Myocyte (in vitro differentiated cells): Measurements from ENCODE around the gene DEFB125. TPM values are rescaled to one million over a fixed set of nuclear protein-coding genes. Genes with fewer than 3 reads are reported as not detected.
A peak's percentile ranks its signal among the peaks of the same experiment; 100 is the strongest.
"Not testable (repeated sequence)": the region's sequence is repeated elsewhere in the genome, so short reads cannot be mapped to it uniquely, and the experiment has no call there.

Experiments used
- DNase-seq: peaks from one replicate; pipeline ENCODE4 v3.0.0-alpha.2; 2012; ENCODE audit warnings: low read depth
- polyA plus RNA-seq: library from polyadenylated mRNA; unstranded; fragments of >200 nt; gene quantifications from one replicate; pipeline ENCODE4 v1.2.1, GENCODE V29; 2012; ENCODE audit warnings: missing spikeins
- total RNA-seq: library from RNA; depleted of rRNA; stranded (reverse); fragments of >200 nt; gene quantifications from 2 replicates; pipeline ENCODE4 v1.2.3, GENCODE V29; 2014

DEFB125 gene, protein sequence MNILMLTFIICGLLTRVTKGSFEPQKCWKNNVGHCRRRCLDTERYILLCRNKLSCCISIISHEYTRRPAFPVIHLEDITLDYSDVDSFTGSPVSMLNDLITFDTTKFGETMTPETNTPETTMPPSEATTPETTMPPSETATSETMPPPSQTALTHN
- total RNA-seq, result not detected in 2 replicates
- not detected for polyA plus RNA-seq

GRCh38 chr20:87401-87800, at the start of gene DEFB125:
Gene DEFB125 (plus strand): TSS chr20:87672. CDS start chr20:87710, 38 bp downstream.
- no peak for DNase-seq

- no peak for DNase-seq
Measured at GRCh38 chr20:60035-60918, 27.2 kb upstream of the DEFB125 start.

DNA sequence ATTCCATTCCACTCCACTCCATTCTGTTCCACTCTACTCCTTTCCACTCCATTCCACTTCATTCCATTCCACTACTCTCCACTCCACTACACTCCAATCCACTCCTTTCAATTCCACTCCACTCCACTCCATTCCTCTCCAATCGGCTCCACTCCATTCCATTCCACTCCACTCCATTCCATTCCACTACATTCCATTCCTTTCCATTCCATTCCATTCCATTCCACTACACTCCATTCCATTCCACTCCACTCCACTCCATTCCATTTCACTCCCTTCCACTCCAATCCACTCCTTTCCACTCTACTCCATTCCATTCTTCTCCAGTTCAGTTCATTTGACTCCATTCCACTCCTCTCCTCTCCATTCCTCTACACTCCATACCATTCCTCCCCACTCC, 26.2 kb upstream of the DEFB125 start:
- no peak for DNase-seq

- DNase-seq, result no peak
Measured at GRCh38 chr20:61757-62156, 25.7 kb upstream of the DEFB125 start.

DNA sequence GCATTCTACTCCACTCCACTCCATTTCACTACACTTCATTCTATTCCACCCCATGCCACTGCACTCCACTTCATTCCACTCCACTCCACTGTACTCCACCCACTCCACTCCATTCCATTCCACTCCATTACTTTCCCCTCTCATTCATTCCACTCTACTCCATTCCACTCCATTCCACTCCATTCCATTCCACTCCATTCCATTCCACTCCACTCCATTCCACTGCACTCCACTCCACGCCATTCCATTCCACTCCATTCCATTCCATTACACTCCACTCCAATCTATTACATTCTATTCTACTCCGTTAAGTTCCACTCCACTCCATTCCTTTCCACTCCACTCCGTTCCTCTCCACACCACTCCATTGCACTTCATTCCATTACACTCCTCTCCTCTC, 25.0 kb upstream of the DEFB125 start:
- no peak for DNase-seq

GRCh38 chr20:64026-64603, 23.4 kb upstream of the DEFB125 start:
- no peak for DNase-seq

GRCh38 chr20:64766-65322, 22.6 kb upstream of the DEFB125 start:
- DNase-seq, result no peak

- no peak for DNase-seq
Measured at GRCh38 chr20:77231-77630, 10.2 kb upstream of the DEFB125 start.

DNA sequence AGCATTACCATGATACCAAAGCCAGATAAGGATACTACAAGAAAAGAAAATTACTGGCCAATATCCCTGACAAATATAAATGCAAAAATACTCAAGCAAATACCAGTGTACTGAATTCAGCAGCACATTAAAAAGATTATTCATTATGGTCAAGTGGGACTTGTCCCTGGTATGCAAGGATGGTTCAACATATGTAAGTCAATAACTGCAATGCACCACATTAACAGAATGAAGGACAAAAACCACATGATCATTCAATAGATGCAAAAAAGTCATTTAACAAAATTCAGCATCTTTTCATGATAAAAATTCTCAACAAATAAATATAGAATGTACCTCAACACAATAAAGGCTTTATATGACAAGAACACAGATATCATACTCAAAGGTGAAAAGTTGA, 9.1 kb upstream of the DEFB125 start:
- DNase-seq, result no peak

GRCh38 chr20:79565-79964, 7.9 kb upstream of the DEFB125 start:
- DNase-seq, result no peak

GRCh38 chr20:90651-91050, 3.2 kb downstream of the DEFB125 start:
- DNase-seq, result no peak

GRCh38 chr20:93641-94040, 6.2 kb downstream of the DEFB125 start:
- no peak for DNase-seq

DNA sequence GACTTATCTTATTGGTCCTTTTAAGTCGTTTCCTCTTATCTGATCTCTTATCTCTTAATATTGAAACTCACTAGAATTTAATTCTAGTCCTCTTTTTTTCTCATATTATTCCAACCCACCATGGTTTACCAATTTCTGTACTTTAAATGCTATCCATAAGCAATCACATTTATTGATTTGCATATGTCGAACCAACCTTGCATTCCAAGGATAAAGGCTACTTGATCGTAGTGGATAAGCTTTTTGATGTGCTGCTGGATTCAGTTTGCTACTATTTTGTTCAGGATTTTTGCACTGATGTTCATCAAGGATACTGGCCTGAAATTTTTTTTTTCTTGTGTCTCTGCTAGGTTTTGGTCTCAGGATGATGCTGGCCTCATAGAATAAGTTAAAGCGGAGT, 7.7 kb downstream of the DEFB125 start:
- DNase-seq, result no peak

DNA sequence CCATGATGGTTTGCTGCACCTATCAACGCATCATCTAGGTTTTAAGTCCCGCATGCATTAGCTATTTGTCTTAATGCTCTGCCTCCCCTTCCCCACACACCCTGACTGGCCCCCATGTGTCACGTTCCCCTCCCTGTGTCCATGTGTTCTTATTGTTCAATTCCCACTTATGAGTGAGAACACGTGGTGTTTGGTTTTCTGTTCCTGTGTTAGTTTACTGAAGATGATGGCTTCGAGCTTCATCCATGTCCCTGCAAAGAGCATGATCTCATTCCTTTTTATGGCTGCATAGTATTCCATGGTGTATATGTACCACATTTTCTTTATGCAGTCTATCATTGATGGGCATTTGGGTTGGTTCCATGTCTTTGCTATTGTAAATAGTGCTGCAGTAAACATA, 10.2 kb downstream of the DEFB125 start:
- not testable (repeated sequence) for DNase-seq

DNA sequence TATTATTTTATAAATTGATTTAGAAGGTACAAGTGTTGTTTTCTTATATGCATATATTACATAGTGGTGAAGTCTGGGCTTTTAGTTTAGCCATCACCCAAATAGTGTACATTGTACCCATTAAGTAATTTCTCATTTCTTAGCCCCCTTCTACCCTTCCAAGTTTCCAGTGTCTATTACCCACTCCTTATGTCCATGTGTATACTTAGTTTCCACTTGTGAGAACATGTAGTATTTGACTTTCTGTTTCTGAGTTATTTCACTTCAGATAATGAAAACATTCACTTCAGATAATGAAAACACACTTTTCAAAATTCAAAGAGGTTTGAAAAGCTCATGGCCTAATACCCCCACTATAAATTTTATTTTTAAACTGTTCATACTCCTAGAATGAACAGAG, 14.5 kb downstream of the DEFB125 start:
- DNase-seq, result no peak

- DNase-seq, result no peak
Measured at GRCh38 chr20:103456-103855, 16.0 kb downstream of the DEFB125 start.

DNA sequence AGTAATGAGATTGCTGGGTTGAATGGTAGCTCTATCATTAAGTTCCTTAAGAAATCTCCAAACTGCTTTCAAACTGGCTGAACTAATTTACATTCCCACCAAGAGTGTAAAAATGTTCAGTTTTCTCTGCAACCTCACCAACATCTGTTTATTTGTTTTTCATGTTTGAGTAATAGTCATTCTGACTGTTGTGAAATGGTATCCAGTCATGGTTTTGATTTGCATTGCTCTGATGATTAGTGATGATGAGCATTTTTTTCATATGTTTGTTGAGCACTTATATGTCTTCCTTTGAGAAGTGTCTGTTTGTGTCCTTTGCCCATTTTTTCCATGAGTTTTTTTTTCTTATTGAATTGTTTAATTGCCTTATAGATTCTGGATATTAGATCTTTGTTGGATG, 24.9 kb downstream of the DEFB125 start:
- no peak for DNase-seq

DNA sequence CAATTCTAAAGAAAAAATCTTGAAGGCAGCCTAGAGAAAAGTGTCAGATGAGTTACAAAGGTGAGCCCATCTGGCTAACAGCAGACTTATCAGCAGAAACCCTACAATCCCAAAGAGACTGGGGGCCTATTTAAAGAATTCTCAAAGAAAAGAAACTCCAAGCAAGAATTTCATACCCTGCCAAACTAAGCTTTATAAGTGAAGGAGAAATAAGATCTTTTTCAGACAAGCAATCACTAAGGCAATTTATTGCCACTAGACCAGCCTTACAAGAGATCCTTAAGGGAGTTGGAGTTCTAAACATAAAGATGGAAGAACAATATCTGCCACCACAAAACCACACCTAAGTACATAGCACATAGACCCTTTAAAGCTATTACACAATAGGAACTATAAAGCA, 30.0 kb downstream of the DEFB125 start:
- DNase-seq, result no peak

- DNase-seq, result not testable (repeated sequence)
Measured at GRCh38 chr20:129786-130323, 42.4 kb downstream of the DEFB125 start.

- DNase-seq, result peak; percentile 38
Measured at GRCh38 chr20:137668-138490, 50.4 kb downstream of the DEFB125 start.

GRCh38 chr20:142290-142689, 54.8 kb downstream of the DEFB125 start, which contains the start of gene DEFB126:
Gene DEFB126 (plus strand): TSS chr20:142590. CDS start chr20:142629, 39 bp downstream.
- no peak for DNase-seq
